GM12878 (cell line): ENCODE results near the gene CWC22. TPM values are rescaled to one million over a fixed set of nuclear protein-coding genes. Genes with fewer than 3 reads are reported as not detected.
"Not testable (repeated sequence)": the region's sequence is repeated elsewhere in the genome, so short reads cannot be mapped to it uniquely, and the experiment has no call there.

Experiments
- ATAC-seq: fragments of 200-7000 bp; cut with Tn5 transposase; 3 replicates; pipeline ENCODE4 v1.9.1; 2020; ENCODE audit warnings: mild to moderate bottlenecking, moderate library complexity
- BruUV-seq: library from RNA; stranded (reverse); fragments of 400-500 nt; replicated peaks from 2 replicates; lab custom pipeline; 2021; lab: Mats Ljungman, UMichigan
- CTCF ChIA-PET: fragments of 300-600 bp; sonication (Branson Sonifier 250); formaldehyde crosslinking; extraction: SDS; loops from one replicate; lab custom pipeline; 2021; ENCODE audit warnings: inconsistent platforms; lab: Yijun Ruan, JAX
- POLR2A ChIA-PET: fragments of 350-600 bp; formaldehyde crosslinking; extraction: SDS; loops from one replicate; lab custom pipeline; 2021; ENCODE audit warnings: inconsistent platforms; lab: Charles Lee
- RAD21 ChIA-PET: fragments of 300-600 bp; sonication (Branson Sonifier 250); formaldehyde crosslinking; loops from one replicate; lab custom pipeline; 2023; ENCODE audit warnings: antibody characterized with exemption; ENCODE audit not compliant: unreplicated experiment; lab: Charles Lee
- SMC1A ChIA-PET: fragments of 300-600 bp; sonication (Branson Sonifier 250); formaldehyde crosslinking; loops from one replicate; lab custom pipeline; 2023; ENCODE audit not compliant: unreplicated experiment, uncharacterized antibody; lab: Charles Lee
- DNase-seq: peaks from one replicate; pipeline ENCODE4 v3.0.0-alpha.2; 2011; ENCODE audit warnings: low read depth, low spot score
- FAIRE-seq: peaks from 3 replicates; lab custom pipeline; 2011; peaks lifted over from hg19 to GRCh38; lab: Jason Lieb, UNC
- H2AFZ ChIP-seq: 2 replicates; pipeline ENCODE4 v1.6.0; 2011; ENCODE audit warnings: low read depth, low read length, control low read depth; ENCODE audit not compliant: control insufficient read depth
- H3K27ac ChIP-seq: 2 replicates; pipeline ENCODE4 v1.5.1; 2011; ENCODE audit warnings: control low read depth; ENCODE audit not compliant: control insufficient read depth, insufficient read depth
- H3K27me3 ChIP-seq, 2 experiments: replicated peaks in 1 of 2; 2 replicates each; pipeline versions ENCODE4 v1.6.0 to v1.6.1; 2011; ENCODE audit warnings: low read length in 1 of 2; ENCODE audit not compliant: control insufficient read depth in 2 of 2, insufficient read depth in 2 of 2
- H3K36me3 ChIP-seq, 2 experiments: 2 replicates each; pipeline ENCODE4 v1.5.1; 2011; ENCODE audit warnings: low read length in 1 of 2; ENCODE audit not compliant: control insufficient read depth in 2 of 2, insufficient read depth in 2 of 2
- H3K4me1 ChIP-seq: 2 replicates; pipeline ENCODE4 v1.6.1; 2011; ENCODE audit warnings: mild to moderate bottlenecking, low read length, moderate library complexity, mixed read lengths; ENCODE audit not compliant: control insufficient read depth, insufficient read depth
- H3K4me2 ChIP-seq: 2 replicates; pipeline ENCODE4 v1.6.0; 2011; ENCODE audit warnings: control low read depth; ENCODE audit not compliant: control insufficient read depth, insufficient read depth
- H3K4me3 ChIP-seq: fragments of 200-600 bp; sonication (generic); 2 replicates; pipeline ENCODE4 v1.5.1; 2016
- H3K79me2 ChIP-seq: 2 replicates; pipeline ENCODE4 v1.6.0; 2011; ENCODE audit warnings: low read length; ENCODE audit not compliant: control insufficient read depth, insufficient read depth
- H3K9ac ChIP-seq: 2 replicates; pipeline ENCODE4 v1.8.0; 2011; ENCODE audit warnings: low read length, control low read depth, mixed read lengths; ENCODE audit not compliant: control insufficient read depth, insufficient read depth
- H3K9me3 ChIP-seq: replicated peaks from 3 replicates; pipeline ENCODE4 v1.5.1; 2011; ENCODE audit warnings: mild to moderate bottlenecking, low read length; ENCODE audit not compliant: control insufficient read depth, insufficient read depth
- H4K20me1 ChIP-seq: 2 replicates; pipeline ENCODE4 v1.6.0; 2011; ENCODE audit not compliant: control insufficient read depth, insufficient read depth
- JUNB ChIP-seq: IDR thresholded peaks from 2 replicates; pipeline ENCODE4 v1.6.1; 2016; ENCODE audit warnings: antibody characterized with exemption, mild to moderate bottlenecking
- MEF2A ChIP-seq: IDR thresholded peaks from 2 replicates; pipeline ENCODE4 v1.6.1; 2011; ENCODE audit warnings: low read depth, mild to moderate bottlenecking, low read length, moderate library complexity; ENCODE audit not compliant: insufficient read depth
- MTA2 ChIP-seq: fragments of 450-650 bp; IDR thresholded peaks from 2 replicates; pipeline ENCODE4 v1.6.1; 2016; ENCODE audit warnings: low read depth, mild to moderate bottlenecking, moderate library complexity
- MXI1 ChIP-seq: fragments of 150-350 bp; IDR thresholded peaks from 2 replicates; pipeline ENCODE4 v1.6.1; 2011; ENCODE audit warnings: low read depth, mild to moderate bottlenecking, inconsistent platforms, low read length, improper control_type of control experiment
- POLR2AphosphoS5 ChIP-seq: IDR thresholded peaks from 2 replicates; pipeline ENCODE4 v1.6.1; 2011; ENCODE audit warnings: mild to moderate bottlenecking, low read length, inconsistent platforms
- SMC3 ChIP-seq: IDR thresholded peaks from 2 replicates; pipeline ENCODE4 v1.6.1; 2011; ENCODE audit warnings: low read length, improper control_type of control experiment, borderline replicate concordance
- SPI1 ChIP-seq: IDR thresholded peaks from 2 replicates; pipeline ENCODE4 v1.6.1; 2011; ENCODE audit warnings: low read depth, mild to moderate bottlenecking, low read length, moderate library complexity, borderline replicate concordance; ENCODE audit not compliant: insufficient read depth
- STAT1 ChIP-seq: fragments of 450-650 bp; conservative IDR thresholded peaks from 2 replicates; pipeline ENCODE4 v1.6.1; 2014; ENCODE audit warnings: antibody characterized with exemption, mild to moderate bottlenecking
- TBL1XR1 ChIP-seq: IDR thresholded peaks from 2 replicates; pipeline ENCODE4 v1.6.1; 2012; ENCODE audit warnings: low read depth, low read length, improper control_type of control experiment
- ZZZ3 ChIP-seq: IDR thresholded peaks from 2 replicates; pipeline ENCODE4 v1.6.1; 2011; ENCODE audit warnings: low read depth; ENCODE audit not compliant: control insufficient read depth, insufficient read length
- WGBS: methylation state at CpG from one replicate; pipeline ENCODE4 v1.1.6; 2016; ENCODE audit warnings: low lambda C conversion rate; ENCODE audit not compliant: insufficient replicate concordance, insufficient coverage; ENCODE audit errors: missing lambda C conversion rate; 5-methylcytosine and 5-hydroxymethylcytosine counted together
- in situ Hi-C: fragments of 300-500 bp; cut with MboI; formaldehyde crosslinking; loops from 9 replicates; pipeline ENCODE4 v1.14.3; 2018; ENCODE audit warnings: mixed read lengths
- intact Hi-C: fragments of 100-400 bp; cut with micrococcal nuclease; formaldehyde crosslinking; loops from one replicate; pipeline ENCODE4 v1.14.2; 2022; ENCODE audit not compliant: unreplicated experiment
- polyA plus RNA-seq, 11 experiments: library from polyadenylated mRNA; depleted of rRNA in 4 of 11; unstranded in 6 of 11; stranded (reverse) in 5 of 11; fragments of >200 nt; fragmentation: Nextera tagmentation in 4 of 11; fragmentation: Illumina TruSeq in 1 of 11; extraction: Ambion mirVana in 4 of 11; extraction: Trizol in 1 of 11; gene quantifications; 1 replicate in 1 of 11; 2 replicates in 10 of 11; pipeline versions ENCODE4 v1.2.1 to v1.2.3, GENCODE V29; 2011 to 2016; ENCODE audit warnings: inconsistent platforms in 2 of 11, missing spikeins in 2 of 11, low read depth in 1 of 11
- total RNA-seq, 4 experiments: library from RNA; depleted of rRNA in 3 of 4; stranded (reverse); fragments of >200 nt in 3 of 4; fragmentation: Illumina TruSeq in 1 of 4; extraction: Trizol in 1 of 4; gene quantifications; 2 replicates each; pipeline versions ENCODE4 v1.2.1 to v1.2.3, GENCODE V29; 2013 to 2021
- TF ChIP-seq, protein P1 (sequence below): fragments of 450-650 bp; IDR thresholded peaks from 2 replicates; pipeline ENCODE4 v1.6.1; 2017; ENCODE audit warnings: mild to moderate bottlenecking

Gene CWC22
- total and polyA plus RNA-seq, 10 of the 15 experiments (the other 5 are each of a cell fraction or from before 2014, with no cell fraction given), result 8.2 to 38.5 (median 26.3) TPM

DNA sequence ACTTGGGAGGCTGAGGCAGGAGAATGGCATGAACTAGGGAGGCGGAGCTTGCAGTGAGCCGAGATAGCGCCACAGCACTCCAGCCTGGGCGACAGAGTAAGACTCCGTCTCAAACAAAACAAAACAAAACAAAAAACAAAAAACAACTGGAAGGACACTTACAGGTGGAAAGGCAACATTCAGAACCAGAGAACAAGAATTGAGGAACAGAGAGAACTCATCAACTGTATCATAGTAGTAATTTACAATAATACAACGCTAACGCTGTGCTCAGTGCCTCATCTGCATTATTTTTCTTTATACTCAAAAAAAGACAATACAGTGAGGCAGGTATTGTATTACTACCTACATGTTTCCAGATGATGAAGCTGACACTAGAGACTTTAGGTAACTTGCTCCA is 1.6 kb downstream of the CWC22 start:
- BruUV-seq, H3K27me3 ChIP-seq, H3K9me3 ChIP-seq, POLR2A ChIA-PET, DNase-seq, H2AFZ ChIP-seq, H4K20me1 ChIP-seq, RAD21 ChIA-PET, H3K4me1 ChIP-seq, FAIRE-seq, in situ Hi-C loops, H3K36me3 ChIP-seq: not testable (repeated sequence)
- peak overlapping the region; percentile 93 for H3K9ac ChIP-seq
- ATAC-seq, result peak; percentile 21
- peak overlapping the region; percentile 98; the same call in 1 of the 2 replicates for H3K27ac ChIP-seq
- TF ChIP-seq, protein P1, sequence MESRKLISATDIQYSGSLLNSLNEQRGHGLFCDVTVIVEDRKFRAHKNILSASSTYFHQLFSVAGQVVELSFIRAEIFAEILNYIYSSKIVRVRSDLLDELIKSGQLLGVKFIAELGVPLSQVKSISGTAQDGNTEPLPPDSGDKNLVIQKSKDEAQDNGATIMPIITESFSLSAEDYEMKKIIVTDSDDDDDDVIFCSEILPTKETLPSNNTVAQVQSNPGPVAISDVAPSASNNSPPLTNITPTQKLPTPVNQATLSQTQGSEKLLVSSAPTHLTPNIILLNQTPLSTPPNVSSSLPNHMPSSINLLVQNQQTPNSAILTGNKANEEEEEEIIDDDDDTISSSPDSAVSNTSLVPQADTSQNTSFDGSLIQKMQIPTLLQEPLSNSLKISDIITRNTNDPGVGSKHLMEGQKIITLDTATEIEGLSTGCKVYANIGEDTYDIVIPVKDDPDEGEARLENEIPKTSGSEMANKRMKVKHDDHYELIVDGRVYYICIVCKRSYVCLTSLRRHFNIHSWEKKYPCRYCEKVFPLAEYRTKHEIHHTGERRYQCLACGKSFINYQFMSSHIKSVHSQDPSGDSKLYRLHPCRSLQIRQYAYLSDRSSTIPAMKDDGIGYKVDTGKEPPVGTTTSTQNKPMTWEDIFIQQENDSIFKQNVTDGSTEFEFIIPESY, result 0 out of 2 replicates have a peak, but pooled peaks have one; percentile 26
- TF ChIP-seq SPI1, result peak; percentile 57; the same call in 1 of the 2 replicates
- intact Hi-C loops, result loop anchor here (5.0 to 10.0 kb wide), 2 partner anchors 741 to 977 kb away; partner anchors contain the start of genes SESTD1 and UBE2E3
- H3K4me3 ChIP-seq, result peak overlapping the region; percentile 89; the same call in 1 of the 2 replicates
- CTCF ChIA-PET, result interaction anchor here (0.6 to 1.1 kb wide), 2 partner anchors 17 to 204 kb away, joined by 3 to 4 read pairs; no protein-coding TSS in a partner anchor
- peaks cover 54% of the 10 kb centered on the region for H3K79me2 ChIP-seq
- 72% methylated on average over 7 of the region's 7 CpGs for WGBS
- H3K4me2 ChIP-seq, result peak overlapping the region; percentile 87
- SMC1A ChIA-PET, result interaction anchor here (0.5 to 0.7 kb wide), 2 partner anchors 192 to 1872 kb away, joined by 3 to 4 read pairs; no protein-coding TSS in a partner anchor

DNA sequence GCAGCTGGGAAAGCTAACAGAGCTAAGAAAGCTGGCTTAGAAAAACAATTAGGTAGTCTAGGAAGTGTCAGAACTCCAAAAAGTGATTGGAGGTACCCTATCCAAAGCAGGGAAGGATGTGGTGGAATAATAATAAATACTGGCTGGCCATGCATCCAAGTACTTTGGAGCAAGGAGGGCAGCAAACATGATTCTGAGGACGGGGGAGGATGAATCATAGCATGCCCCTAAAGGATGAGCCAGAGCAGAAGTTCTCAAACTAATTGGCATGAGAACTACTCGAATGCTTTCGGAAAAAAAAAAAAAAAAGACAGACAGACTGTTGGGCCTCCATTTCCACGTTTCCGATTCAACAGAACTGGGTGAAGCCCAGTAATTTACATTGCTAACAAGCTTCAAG is 2.4 kb downstream of the CWC22 start:
- Histone ChIP-seq H3K9ac (no peak overlapping the region), H3K36me3 (no peaks in the 10 kb centered on the region), H3K27ac (no peak overlapping the region), H3K9me3 (no peaks in the 10 kb centered on the region; the same call in 2 of the 3 replicates), H3K4me1 (peaks cover 5% of the 10 kb centered on the region), H3K4me3 (no peak overlapping the region), H3K4me2 (peak overlapping the region; percentile 87; the same call in 1 of the 2 replicates), H3K79me2 (peaks cover 60% of the 10 kb centered on the region), H4K20me1 (peaks cover 3% of the 10 kb centered on the region; the same call in 1 of the 2 replicates), H2AFZ (no peak overlapping the region), H3K27me3 (no peaks in the 10 kb centered on the region)
- CTCF ChIA-PET, result interaction anchor here (0.6 kb wide), 1 partner anchor 203 kb away, joined by 4 read pairs; no protein-coding TSS in a partner anchor
- 94% methylated on average over 4 of the region's 5 CpGs for WGBS
- FAIRE-seq (no peak), DNase-seq (no peak), ATAC-seq (no peak)
- no TSS peak for BruUV-seq
- RAD21 ChIA-PET, result no interaction called here
- SMC1A ChIA-PET, result interaction anchor here (0.7 to 1.2 kb wide), 2 partner anchors 29 to 193 kb away, joined by 3 to 4 read pairs; no protein-coding TSS in a partner anchor
- intact Hi-C loops, result loop anchor here (5.0 to 10.0 kb wide), 2 partner anchors 740 to 978 kb away; partner anchors contain the start of genes SESTD1 and UBE2E3
- TF ChIP-seq MXI1 (no peak), SMC3 (no peak), STAT1 (no peak), MTA2 (no peak), POLR2AphosphoS5 (no peak), TBL1XR1 (no peak), MEF2A (no peak), JUNB (no peak), ZZZ3 (no peak)
- POLR2A ChIA-PET, result no interaction called here
- in situ Hi-C loops, result no loop called here
